Measurements from ENCODE around the gene MPL.

MPL gene

DNA sequence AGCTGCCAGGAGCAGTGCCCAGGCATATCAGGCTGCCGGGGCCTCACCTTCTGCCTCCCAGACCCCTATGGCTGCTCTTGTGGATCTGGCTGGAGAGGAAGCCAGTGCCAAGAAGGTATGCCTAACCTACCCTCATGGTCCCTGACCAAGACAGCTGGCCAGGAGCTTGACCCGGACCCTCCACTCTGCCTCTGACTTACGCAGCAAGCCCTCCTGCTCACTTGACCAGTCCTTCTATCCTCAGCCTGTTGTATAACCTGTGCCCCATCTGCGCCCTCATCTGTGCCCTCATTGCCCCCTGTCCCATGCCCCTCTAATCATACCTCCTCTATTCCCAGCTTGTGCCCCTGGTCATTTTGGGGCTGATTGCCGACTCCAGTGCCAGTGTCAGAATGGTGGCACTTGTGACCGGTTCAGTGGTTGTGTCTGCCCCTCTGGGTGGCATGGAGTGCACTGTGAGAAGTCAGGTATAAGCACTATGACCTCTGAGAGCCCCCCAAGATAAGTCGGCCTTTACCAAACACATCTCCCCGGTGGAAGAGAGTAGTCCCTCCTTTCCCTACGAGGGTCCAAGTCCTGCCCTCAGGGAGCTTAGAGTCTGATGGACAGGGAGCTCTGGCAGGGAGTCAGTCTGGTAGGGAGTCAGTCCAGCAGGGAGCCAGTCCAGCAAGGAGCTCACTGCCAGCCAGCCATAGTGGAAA lies 30.0 kb upstream of the MPL start:
- TF ChIP-seq, protein P1, sequence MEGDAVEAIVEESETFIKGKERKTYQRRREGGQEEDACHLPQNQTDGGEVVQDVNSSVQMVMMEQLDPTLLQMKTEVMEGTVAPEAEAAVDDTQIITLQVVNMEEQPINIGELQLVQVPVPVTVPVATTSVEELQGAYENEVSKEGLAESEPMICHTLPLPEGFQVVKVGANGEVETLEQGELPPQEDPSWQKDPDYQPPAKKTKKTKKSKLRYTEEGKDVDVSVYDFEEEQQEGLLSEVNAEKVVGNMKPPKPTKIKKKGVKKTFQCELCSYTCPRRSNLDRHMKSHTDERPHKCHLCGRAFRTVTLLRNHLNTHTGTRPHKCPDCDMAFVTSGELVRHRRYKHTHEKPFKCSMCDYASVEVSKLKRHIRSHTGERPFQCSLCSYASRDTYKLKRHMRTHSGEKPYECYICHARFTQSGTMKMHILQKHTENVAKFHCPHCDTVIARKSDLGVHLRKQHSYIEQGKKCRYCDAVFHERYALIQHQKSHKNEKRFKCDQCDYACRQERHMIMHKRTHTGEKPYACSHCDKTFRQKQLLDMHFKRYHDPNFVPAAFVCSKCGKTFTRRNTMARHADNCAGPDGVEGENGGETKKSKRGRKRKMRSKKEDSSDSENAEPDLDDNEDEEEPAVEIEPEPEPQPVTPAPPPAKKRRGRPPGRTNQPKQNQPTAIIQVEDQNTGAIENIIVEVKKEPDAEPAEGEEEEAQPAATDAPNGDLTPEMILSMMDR (IDR thresholded peaks at IDR 0.05): no peak
- Histone ChIP-seq H3K27me3 (no peaks in the 10 kb centered on the region), H3K4me1 (peaks cover 0 to 8% (median 0%) of the 10 kb centered on the region in 4 donors), H3K36me3 (no peaks in the 10 kb centered on the region), H3K9me3 (no peaks in the 10 kb centered on the region), H3K4me3 (no peak overlapping the region), H3K27ac (no peak overlapping the region)
- intact Hi-C loops (cut with DNase I; ENCODE audit: low total_unique reads): no loop called here
- DNase-seq: peak in 1 of 2 donors; percentile 56

DNA sequence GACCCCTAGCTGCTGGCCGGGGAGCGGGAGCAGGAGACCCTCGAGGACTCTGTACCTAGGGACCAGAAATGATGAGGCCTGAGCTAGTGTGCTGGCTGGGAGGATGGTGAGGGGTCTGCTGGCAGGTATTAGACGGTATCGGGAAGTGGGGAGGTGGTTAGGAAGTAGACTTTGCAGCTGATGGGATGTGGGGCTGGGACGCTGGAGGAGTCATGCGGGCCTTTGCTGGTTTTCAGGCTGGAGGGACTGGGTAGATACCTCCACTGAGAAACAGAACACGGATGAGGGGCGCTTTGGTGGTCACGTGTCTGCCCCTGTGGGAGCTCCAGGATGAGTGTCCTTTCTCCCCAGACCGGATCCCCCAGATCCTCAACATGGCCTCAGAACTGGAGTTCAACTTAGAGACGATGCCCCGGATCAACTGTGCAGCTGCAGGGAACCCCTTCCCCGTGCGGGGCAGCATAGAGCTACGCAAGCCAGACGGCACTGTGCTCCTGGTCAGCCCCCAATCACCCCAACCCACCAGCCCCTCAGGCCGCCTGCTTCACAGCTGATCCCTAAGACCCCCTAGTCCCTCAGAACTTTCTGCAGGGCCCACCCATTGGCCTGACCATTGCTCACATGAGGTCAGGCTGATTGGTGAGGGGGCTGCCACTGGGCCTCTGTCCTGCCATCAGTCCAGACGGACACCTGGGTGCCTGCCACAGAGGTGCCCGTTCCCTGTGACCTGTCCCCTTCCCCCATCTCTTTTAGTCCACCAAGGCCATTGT lies 28.8 kb upstream of the MPL start:
- no peak overlapping the region for H3K4me3 ChIP-seq
- H3K9me3 ChIP-seq: no peaks in the 10 kb centered on the region
- no peaks in the 10 kb centered on the region for H3K36me3 ChIP-seq
- DNase-seq: peak in 1 of 2 donors; percentile 54
- H3K27ac ChIP-seq: no peak overlapping the region
- no peaks in the 10 kb centered on the region for H3K27me3 ChIP-seq
- intact Hi-C loops (cut with DNase I; ENCODE audit: low total_unique reads): no loop called here
- peaks cover 0 to 8% (median 0%) of the 10 kb centered on the region in 4 donors for H3K4me1 ChIP-seq
- TF ChIP-seq, protein P1 (IDR thresholded peaks at IDR 0.05): no peak

DNA sequence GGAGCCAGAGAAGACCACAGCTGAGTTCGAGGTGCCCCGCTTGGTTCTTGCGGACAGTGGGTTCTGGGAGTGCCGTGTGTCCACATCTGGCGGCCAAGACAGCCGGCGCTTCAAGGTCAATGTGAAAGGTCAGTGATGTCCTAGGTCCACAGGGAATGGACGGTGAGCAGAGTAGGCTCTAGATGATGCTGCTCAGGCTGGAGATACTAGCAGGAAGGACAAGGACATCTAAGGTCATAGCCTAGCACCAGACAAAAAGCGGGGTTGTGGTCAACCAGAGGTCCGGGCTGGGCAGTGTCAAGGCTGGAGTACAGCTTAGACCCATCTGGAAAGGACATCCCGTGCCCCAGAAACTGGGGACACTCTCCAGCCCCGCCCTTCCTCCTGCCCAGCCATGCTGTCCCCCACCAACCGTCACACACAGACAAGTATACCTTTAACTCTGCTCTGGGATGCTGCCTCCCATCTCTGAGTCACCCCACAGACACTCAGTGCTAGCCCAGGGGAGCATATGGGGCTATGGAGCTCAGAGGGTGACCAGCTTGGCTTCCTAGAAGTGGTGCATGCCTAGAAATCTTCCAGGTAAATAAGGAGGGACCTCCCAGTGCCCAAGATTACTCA lies 28.1 kb upstream of the MPL start:
- no peaks in the 10 kb centered on the region for H3K27me3 ChIP-seq
- no peaks in the 10 kb centered on the region for H3K36me3 ChIP-seq
- H3K9me3 ChIP-seq: no peaks in the 10 kb centered on the region
- no peak for DNase-seq
- TF ChIP-seq, protein P1 (IDR thresholded peaks at IDR 0.05): no peak
- H3K27ac ChIP-seq: no peak overlapping the region
- intact Hi-C loops (cut with DNase I; ENCODE audit: low total_unique reads): no loop called here
- H3K4me3 ChIP-seq: no peak overlapping the region
- H3K4me1 ChIP-seq: peaks cover 0 to 5% (median 0%) of the 10 kb centered on the region in 4 donors

DNA sequence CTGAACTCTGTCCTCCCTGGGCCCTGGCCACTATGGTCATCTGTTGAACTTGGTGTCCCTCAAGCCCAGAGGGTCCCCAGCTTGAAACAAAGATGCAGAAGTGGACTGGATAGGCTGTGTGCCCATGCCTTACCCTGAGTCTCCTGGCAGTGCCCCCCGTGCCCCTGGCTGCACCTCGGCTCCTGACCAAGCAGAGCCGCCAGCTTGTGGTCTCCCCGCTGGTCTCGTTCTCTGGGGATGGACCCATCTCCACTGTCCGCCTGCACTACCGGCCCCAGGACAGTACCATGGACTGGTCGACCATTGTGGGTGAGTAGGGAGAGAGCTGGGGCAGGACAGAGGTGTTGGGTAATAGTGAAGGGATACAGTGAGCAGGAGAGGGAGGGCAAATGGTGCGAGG lies 26.1 kb upstream of the MPL start:
- H3K4me3 ChIP-seq: no peak overlapping the region
- H3K27ac ChIP-seq: no peak overlapping the region
- H3K36me3 ChIP-seq: no peaks in the 10 kb centered on the region
- H3K4me1 ChIP-seq: no peaks in the 10 kb centered on the region
- no peaks in the 10 kb centered on the region for H3K9me3 ChIP-seq
- intact Hi-C loops (cut with DNase I; ENCODE audit: low total_unique reads): no loop called here
- DNase-seq: peak in 1 of 2 donors; percentile 33
- TF ChIP-seq, protein P1 (IDR thresholded peaks at IDR 0.05): no peak
- no peaks in the 10 kb centered on the region for H3K27me3 ChIP-seq

DNA sequence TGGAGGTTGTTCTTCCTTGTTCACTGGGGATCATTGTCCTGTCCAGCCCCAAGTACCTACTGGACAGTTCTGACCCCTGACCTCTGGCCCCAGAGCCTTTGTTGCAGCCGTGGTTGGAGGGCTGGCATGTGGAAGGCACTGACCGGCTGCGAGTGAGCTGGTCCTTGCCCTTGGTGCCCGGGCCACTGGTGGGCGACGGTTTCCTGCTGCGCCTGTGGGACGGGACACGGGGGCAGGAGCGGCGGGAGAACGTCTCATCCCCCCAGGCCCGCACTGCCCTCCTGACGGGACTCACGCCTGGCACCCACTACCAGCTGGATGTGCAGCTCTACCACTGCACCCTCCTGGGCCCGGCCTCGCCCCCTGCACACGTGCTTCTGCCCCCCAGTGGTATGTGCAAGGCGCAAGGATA lies 25.4 kb upstream of the MPL start:
- TF ChIP-seq, protein P1 (IDR thresholded peaks at IDR 0.05): no peak
- peak in 1 of 2 donors; percentile 55 for DNase-seq

More for the DNA sequence above, 25.4 kb upstream of the MPL start:
- Histone ChIP-seq H3K4me3 (no peak overlapping the region), H3K9me3 (no peaks in the 10 kb centered on the region), H3K36me3 (no peaks in the 10 kb centered on the region), H3K27ac (no peak overlapping the region), H3K4me1 (no peaks in the 10 kb centered on the region), H3K27me3 (no peaks in the 10 kb centered on the region)
- intact Hi-C loops (cut with DNase I; ENCODE audit: low total_unique reads): no loop called here
